CD4-positive, alpha-beta T cell treated with Interleukin-21 for 1 hour (primary cell): ENCODE measurements around the gene C2CD2.
A peak's percentile ranks its signal among the peaks of the same experiment; 100 is the strongest.
"Not testable (repeated sequence)": the region's sequence is repeated elsewhere in the genome, so short reads cannot be mapped to it uniquely, and the experiment has no call there.

ENCODE experiments used
- DNase-seq: peaks from one replicate; pipeline ENCODE4 v3.0.0-alpha.2; 2020

C2CD2 gene

DNA sequence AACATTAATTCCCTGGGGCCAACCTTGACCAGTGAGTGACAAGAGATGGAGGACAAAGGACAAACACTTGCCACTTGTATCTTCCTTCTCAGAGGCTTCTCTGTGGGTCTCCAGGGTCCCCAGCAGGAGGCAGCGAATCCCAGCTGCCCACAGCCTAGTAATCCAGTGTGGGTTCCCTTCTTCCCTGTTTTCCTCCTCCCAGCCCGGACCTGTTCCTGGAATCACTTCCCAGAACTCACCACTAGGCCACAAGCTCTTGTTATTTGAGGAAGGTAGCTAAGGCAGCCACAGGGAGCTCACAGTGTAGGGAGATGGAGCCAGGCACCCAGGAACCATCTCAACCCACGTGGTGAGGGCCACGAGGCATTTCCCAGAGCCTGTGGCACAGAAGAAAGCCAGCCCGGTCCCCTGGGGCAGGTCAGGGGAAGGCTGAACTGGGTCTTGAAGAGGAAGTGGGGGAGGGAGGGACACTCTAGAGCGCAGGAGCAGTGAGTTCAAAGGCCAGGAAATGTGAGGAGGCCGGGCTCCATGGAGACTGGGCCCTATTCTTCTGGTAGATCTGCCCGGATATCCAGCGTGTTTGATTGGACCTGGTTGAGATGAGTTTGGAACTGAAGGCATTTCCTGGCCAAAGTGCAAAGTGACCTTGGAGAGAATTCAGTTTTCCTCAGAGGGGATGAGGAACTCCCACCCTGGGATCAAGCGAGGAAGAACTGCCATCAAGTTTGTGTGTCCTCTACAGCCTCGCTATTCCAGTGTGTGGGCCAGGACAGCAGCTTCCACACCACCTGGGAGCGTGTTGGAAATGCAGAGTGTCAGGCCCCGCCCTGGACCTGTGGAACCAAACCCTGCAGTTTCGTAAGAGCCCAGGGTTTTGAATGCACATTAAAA lies 20.3 kb upstream of the C2CD2 start:
- DNase-seq, result peak; percentile 22

DNA sequence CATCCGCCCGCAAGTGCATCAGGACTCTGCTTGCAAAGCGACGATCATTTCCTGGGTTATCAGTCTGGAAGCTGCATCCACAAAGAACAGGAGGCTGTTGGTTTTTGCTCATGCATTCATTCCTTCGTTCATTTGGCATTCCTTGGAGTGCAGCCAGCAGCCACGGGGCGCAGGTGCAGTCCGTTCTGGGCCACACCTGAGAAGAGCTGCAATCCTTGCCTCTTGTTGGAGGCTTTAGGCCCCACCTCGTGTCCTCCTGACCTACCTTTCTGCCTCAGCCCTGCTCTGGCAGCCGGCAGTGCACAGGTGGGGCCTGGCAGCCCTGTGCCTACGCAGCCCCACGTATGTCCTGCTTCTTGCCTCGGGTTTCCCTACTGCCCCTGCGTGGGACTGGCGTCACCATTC lies 19.6 kb upstream of the C2CD2 start:
- DNase-seq, result no peak

DNA sequence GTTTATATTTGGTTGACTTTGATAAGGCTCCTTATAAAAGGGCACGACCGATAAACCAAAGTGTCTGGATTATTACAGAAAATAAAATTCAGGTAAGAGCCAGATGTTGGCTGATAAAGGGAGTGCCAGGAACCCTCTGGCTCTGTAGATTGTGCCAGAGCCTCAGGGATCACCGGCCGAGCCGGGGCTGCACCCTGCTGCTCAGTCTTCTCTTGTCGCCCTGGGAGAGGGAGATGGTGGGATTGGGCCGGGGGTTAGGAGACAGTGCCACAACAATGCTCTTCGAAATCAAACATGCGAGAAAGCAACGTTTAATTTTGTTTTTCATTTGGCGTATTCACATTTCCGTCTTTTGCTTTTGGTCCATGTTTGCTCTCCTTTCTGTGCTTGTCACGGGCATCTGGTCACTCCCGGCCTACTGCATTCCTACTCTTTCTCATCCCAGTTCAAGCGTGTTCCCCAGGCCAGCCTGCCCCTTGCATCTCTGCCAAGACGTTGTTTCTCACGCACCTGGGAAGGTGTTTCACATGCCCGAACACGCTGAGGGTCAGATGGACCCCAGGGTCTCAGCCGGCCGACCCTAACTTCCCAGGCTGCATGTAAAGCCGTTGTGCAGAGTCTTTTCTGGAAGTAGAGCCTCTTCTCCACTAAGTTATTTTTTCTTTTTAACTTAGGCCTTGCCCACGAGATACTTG lies 18.8 kb upstream of the C2CD2 start:
- DNase-seq, result no peak

DNA sequence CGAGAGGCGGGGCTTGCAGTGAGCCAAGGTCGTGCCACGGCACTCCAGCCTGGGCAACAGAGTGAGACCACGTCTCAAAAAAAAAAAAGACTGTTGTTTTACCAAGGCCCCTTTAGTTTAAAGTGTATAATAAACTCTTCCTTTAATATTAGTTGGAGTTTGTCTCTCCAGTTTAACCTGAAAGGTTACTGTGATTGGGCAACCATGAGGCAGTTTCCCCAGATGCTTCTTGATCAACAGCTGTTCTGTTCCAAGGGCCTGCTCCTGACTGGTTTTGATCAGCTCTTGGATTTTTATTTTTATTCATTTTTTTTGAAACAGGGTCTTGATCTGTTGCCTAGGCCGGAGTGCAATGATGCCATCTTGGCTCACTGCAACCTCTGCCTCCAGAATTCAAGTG lies 18.1 kb upstream of the C2CD2 start:
- no peak for DNase-seq

DNA sequence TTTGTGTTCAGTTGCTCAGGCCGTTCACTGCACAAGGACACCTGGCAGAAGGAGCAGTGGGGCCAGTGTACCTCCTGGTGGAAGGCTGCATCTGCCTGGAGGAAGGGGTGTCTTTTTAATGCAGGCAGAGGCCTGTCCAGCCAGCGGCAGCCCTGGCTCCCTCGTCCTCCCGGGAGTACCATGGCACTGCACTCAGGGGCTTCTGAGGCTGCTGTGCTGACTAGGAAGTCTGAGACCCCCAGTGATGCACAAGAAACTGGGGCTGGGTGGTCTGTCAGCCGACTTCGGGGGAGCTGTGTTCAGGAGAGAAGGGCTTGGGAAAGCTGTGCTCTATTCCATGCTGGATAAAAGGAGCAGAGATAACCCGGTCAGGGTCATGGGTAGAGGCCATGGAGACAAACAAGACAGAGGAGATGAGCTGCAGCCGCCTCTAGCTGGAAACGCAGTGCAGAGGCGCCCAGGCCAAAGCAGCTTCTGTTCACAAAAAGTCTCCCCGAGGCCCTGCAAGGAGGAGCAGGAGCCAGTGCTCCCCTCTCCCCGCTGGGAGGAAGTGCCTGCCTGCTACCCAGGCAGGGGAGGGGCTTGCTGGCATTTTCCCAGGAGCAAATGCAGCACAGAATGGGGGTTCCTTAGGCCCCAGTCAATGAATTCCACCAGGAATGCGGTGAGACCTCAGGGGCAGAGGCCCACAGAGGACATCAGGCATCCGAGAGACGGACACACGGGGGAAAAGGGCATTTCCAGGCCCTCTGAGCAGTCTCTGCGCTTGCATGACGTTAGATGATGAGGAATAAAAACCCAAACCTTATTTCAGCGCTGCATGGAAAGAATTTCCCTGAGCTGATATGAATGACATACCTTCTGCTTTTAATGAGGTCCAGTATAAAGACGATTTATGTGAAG lies 17.2 kb upstream of the C2CD2 start:
- no peak for DNase-seq

DNA sequence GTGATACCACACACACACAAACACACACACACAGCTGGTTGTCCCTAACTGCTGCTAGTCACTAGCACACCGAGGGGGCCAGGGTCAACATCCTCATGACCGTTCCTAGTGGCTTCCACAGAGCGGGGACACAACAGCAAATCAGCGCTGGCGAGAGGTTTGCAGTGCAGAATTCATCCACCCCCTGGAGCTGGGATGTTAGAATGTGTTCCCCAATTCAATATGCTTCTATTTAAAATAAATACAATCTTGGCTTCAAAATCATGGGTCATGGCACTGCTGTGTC lies 16.2 kb upstream of the C2CD2 start:
- DNase-seq, result no peak

DNA sequence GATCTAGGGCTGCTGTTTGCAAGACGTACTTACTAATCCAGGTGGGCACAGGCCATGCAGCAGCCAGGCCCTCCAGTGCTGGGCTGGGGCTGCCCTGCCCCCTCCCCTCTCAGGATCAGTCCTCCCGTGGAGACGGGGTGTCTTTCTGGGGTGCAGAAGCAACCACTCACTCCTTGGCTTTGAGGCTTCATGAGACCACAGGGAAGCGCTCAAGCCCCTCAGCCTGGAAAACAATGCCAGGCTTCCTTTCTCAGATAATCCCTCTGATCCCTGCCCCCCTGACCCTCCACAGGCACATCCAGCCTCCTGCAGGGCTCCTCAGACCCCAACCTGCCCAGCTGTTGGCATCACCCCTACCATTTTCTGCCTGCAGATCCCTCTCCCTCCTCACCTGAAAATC lies 13.9 kb upstream of the C2CD2 start:
- DNase-seq, result no peak

DNA sequence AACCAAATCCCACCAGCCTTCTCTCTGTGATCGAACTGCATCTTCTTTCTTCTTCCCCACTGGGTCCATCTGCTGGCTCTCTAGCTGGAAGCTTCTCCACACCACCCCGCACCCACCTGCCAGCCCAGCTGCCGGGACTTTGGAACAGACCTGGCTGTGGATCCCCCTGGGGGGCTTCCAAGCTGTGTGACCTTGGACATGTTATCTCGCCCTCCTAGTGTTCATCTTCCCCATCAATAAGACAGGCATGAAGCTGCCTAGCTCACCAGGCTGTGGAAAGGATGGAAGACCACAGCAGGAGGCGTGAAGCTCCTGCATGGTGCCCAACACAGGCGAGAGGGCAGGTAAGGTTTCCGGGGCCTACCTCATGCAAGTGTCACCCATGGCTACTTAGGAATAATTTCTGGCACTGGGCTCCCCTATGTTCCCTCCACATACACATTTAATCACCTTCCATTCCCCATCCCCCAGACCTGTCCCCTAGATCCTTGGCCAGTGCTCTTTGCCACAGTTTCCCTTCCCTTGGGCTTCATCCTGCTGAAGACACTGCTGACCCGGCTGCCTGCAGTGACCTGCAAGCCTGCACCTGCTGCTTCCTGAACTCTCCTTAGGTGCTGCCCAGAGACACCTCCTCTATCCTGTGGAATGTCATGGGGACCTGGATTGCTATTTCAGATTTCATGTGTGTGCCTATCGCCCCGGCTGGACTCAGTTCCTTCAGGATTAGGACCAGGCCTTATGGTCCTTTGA lies 13.2 kb upstream of the C2CD2 start:
- no peak for DNase-seq

DNA sequence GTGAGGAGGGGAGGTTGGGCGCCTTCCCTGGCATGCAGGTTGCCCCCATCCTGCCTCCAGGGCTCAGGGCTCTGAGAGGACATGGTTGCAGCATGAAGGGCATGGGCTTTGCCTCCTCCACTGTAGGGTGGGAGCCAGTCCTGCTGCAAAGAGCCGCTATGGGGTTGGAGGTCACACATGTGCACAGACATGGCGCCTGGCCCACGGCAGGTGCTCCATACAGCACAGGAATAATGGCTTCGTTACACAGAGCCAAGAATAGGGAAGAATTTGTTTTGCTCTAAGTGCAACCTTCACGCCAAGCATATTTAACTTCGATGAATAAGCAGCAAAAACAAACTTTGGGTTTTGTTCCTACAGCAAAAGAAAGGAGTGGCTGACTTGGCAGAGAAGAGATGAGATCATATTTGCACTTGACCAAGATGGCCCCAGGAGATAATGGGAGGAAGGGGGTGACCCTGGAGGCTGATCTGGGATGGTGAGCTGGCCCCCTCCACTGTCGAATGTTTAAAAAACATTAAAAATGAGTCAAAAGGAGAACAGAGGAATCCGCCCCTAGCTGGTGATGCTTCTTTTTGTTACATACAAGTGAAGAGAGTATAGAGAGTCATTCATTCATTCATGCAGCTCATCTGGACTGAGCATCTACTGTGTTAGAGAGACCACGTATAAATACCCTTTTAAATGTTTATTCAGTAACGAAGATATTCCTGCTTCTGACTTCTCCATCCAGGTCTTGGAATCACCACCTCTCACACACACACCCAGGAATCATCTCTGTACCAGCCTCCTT lies 12.4 kb upstream of the C2CD2 start:
- no peak for DNase-seq

DNA sequence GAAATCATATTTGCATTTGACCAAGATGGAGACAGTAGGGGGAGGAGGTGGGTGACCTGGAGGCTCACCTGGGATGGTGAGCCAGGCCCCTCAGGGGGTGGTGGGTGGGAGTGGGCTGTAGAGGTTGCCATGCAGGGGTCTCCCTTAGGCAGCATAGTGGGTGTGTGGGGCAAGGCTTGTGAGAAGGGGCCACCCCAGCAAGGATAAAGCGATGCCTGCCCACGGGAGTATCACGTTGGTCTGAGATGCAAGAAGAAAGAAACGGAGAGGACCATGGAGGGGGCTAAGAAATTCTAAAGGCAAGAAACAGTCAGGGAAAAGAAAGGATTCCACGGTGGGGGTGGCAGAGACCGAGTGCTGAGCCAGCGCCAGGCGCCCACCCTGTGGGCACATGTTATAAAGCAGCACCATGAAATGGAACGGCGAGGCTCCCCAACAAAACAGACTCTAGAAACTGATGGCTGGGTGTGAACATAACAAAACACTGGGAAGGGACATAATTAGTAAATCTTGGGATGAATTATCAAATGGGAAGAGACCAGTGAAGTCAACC lies 11.7 kb upstream of the C2CD2 start:
- no peak for DNase-seq

DNA sequence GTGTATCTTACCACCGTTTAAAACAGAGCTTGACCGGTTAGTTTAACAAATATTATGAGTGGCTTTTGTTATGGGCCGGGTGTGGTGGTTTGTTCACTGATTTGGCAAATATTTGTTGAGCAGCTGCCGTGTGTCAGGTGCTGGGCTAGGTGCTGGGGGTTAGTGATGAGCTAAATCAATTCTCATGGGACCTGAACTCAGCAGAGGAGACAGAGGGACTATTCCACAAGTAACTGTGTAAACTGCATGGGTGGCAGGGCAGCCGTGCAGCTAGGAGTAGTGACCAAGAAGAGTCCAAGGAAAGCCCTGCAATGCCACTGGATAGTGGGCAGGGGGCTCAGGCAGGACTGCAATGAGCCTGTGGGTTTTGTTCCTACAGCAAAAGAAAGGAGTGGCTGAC lies 11.2 kb upstream of the C2CD2 start:
- DNase-seq, result no peak

DNA sequence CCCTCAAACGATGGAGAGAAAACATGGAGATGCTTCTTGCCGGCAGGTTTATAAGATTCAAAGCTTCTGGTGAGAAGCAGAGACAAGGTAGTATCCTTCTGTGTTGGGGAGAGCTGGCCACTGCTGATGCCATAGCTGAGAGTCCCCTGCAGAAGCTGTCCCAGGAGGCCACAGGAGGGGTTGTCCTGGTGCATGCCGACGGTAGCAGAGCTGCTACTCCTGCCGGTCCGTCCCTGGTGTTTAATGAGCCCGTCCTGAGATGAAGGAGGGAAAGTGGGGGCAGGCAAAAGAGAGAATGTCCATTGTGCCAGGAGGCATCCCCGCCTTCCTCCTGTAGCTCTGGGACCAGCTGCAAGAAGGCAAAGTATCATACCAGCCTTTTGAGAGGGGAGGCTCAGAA lies 10.4 kb upstream of the C2CD2 start:
- no peak for DNase-seq

DNA sequence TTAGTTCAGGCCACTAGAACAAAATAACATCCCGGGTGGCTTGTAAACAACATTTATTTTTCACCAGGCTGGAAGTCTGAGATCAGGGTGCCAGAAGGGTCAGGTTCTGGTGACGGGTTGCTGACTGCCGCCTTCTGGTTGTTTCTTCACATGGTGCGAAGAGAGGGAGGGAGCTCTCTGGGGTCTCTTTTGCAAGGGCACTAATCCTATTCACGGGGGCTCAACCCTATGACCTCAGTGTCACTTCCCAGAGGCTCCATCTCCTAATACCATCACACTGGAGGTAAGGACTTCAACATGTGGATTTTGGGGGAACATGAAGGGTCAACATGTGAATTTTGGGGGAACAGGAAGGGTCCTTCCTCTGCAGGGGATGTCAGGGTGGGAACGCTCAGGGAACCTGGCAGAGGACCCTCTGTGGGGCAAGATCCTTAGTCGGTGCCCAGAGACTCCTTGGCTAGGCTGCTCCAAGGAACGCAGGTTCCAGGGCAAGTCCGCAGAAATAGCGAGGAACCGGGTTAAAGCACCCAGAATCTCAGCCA lies 8.7 kb upstream of the C2CD2 start:
- no peak for DNase-seq

DNA sequence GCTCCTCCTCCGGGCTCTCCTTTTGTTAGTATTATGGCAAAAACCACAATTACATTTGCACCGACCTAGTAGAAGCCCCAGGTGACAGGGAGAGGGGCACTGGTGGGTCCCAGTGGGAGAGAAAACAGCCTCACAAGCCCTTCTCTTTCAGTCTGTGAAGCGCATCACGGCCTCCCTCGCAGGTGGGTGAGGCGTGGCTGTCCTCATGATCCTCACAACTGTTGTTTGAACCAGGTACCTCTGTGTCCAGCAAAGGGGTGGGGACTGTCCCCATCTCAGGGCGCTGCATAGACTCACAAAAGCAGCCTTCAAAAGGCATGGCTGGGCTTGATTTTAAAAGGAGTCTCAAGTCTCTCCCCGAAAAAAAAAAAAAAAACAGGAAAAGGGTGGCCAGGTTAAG lies 7.9 kb upstream of the C2CD2 start:
- DNase-seq, result no peak

DNA sequence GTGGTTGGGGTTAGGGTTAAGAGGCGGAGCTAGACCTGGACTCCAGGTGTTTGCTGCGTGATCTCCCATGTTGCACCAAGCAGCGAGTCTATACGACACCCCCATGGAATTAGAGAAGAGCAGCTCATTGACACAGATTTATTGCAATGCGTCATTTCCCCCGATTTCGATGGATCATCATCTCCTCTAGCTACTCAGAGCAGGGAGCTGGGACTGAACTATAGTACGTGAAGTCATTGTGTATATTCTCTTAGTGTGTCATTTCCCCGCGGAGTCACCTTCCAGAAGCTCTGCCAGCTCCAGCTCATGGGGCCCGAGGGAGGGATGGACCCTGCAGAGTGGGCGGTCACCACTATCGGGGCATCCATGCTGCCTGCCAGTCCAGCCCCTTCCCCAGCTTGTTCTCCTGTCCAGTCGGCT lies 7.5 kb upstream of the C2CD2 start:
- DNase-seq, result no peak

DNA sequence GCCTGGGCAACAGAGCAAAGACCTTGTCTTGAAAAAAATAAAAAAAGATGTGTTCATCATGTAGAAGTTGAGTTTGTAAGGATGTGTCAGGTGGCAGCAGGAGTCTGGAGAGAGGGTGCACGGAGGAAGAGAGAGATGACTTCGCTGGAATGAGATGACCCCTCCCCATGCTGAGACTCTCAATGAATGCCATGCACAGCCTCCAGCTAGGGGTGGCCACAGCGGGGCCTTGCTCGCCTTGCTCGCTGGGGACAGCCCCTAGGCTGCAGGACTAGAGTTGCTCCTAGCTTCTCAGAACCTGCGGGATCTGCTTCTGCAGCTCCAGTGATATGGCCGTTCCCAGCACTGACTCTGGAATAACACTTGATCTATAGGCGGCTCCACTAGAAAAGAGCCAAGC lies 6.6 kb upstream of the C2CD2 start:
- no peak for DNase-seq

DNA sequence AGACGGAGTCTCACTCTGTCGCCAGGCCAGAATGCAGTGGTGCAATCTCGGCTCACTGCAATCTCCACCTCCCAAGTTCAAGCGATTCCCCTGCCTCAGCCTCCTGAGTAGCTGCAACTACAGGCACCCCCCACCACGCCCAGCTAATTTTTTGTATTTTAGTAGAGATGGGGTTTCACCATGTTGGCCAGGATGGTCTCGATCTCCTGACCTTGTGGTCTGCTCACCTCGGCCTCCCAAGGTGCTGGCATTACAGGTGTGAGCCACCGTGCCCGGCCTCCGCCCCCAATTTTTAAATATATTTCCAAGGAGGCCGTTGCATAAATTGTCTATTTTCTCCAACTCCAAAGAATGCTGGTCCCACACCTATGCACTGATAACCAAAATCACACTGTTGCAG lies 5.9 kb upstream of the C2CD2 start:
- not testable (repeated sequence) for DNase-seq

DNA sequence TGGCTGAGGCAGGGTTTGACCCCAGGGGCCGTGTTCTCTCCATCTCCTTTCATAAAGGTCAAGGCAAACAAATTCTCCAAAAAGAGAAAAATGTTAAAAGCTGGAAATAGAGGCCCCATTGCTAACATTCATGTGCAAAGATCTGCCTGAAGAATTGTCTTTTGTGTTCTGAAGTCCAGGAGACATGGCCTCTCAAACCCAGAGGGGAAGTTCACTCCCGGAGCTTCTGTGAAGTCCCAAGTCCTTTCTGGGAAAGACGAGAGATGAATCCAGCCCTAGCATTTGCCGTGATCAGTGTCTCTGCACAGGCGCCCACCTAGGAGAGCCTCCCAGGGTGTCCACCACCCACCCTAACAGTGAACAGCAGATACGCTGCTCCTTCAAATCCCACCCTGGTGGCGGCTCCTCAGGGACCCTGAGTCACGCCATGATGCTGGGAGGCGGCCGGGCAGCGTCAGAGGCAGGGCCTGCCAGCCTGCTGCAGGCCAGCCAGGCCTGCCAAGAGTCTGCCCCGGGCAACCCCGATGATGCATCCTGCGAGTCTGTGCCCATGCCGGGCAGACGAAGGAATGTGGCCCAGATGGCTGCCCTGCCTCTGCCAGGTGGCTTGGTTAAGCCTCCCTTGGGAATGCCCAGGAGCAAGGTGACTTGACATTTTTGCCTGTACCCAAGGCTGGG lies 5.2 kb upstream of the C2CD2 start:
- no peak for DNase-seq

DNA sequence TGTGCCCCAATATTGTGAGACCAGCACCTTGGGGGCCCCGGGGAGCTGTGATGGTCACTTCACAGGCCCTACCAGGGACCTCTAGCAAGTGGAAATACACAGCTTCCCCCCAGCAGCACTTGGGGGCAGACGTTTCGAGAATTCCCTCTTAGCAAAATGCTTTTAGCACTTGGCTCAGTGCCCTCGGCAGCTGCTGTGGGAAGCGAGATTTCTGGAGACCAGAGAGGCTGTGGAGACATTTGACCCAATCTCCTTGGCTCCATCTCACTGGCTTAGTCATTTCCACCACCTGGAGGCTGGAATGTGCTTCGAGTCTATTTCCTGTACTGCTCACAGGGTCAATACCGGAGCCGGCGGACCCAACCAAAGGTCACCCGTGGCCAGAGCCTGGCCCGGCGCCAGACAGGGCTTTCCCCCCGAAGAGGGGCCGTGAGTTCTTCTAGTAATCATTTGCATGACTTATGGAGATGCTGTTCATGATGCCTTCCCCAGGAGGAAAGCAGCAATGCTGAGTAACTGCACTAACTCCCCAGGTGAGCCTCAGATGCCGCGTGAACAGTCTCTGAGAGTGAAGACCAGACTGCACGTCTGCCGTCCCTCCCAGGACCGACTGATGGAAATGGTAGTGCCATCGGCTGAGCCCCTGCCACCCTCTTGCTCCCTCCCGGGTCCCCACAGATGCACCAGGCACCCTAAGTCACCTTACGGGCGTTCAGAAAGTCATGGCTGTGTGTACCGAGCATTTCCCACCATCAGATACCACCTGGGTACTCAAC lies 4.4 kb upstream of the C2CD2 start:
- no peak for DNase-seq
